ENCODE data around the gene TYW1B.
"Not testable (repeated sequence)": the region's sequence is repeated elsewhere in the genome, so short reads cannot be mapped to it uniquely, and the experiment has no call there.

- TF ChIP-seq CTCF (IDR thresholded peaks at IDR 0.05; ENCODE audit: low read depth, low read length, poor library complexity, severe bottlenecking); EZH2phosphoT487 (IDR thresholded peaks at IDR 0.05; ENCODE audit: borderline replicate concordance, low read length): not testable (repeated sequence)
Observed at GRCh38 chr7:72587267-72587666, 240.7 kb downstream of the TYW1B start.
